AG09309 (cell line): ENCODE measurements around the gene TET3.

Experiments
- DNase-seq: peaks from one replicate; pipeline ENCODE4 v3.0.0-alpha.2; 2010; ENCODE audit warnings: low read depth
- H3K4me3 ChIP-seq: 2 replicates; pipeline ENCODE4 v1.5.1; 2011; ENCODE audit warnings: mild to moderate bottlenecking, low read depth, low read length, moderate library complexity; ENCODE audit not compliant: control insufficient read depth
- CTCF ChIP-seq: IDR thresholded peaks from 2 replicates; pipeline ENCODE4 v1.5.1; 2011; ENCODE audit warnings: mild to moderate bottlenecking, low read depth, low read length, inconsistent platforms; ENCODE audit not compliant: insufficient read depth, control insufficient read depth; ENCODE audit errors: missing control alignments

Gene TET3

GRCh38 chr2:73986085-73986681 lies 1.5 kb downstream of the TET3 start:
- H3K4me3 ChIP-seq: peak overlapping the region; percentile 66
- TF ChIP-seq CTCF: no peak
- no peak for DNase-seq

- no peak overlapping the region for H3K4me3 ChIP-seq
- DNase-seq: no peak
- no peak for TF ChIP-seq CTCF
Measured at GRCh38 chr2:73987109-73987947, 2.6 kb downstream of the TET3 start.

GRCh38 chr2:73987948-73988700 lies 3.4 kb downstream of the TET3 start:
- no peak for DNase-seq
- TF ChIP-seq CTCF: no peak
- H3K4me3 ChIP-seq: no peak overlapping the region

- no peak for TF ChIP-seq CTCF
- no peak overlapping the region for H3K4me3 ChIP-seq
- DNase-seq: no peak
Measured at GRCh38 chr2:73989972-73990371, 5.3 kb downstream of the TET3 start.

- TF ChIP-seq CTCF: no peak
- no peak overlapping the region for H3K4me3 ChIP-seq
- DNase-seq: no peak
Measured at GRCh38 chr2:73990531-73990930, 5.8 kb downstream of the TET3 start.

- TF ChIP-seq CTCF: no peak
- H3K4me3 ChIP-seq: no peak overlapping the region
- no peak for DNase-seq
Measured at GRCh38 chr2:73992036-73992435, 7.3 kb downstream of the TET3 start.
